Keratinocyte (primary cell): ENCODE results near the gene ACCS. TPM values are rescaled to one million over a fixed set of nuclear protein-coding genes. Genes with fewer than 3 reads are reported as not detected.

Source experiments
- DNase-seq: peaks from one replicate; pipeline ENCODE4 v3.0.0-alpha.2; 2011; ENCODE audit warnings: low read depth, missing footprints, low spot score
- FAIRE-seq: peaks from 2 replicates; lab custom pipeline; 2011; peaks lifted over from hg19 to GRCh38; lab: Jason Lieb, UNC
- H2AFZ ChIP-seq: 2 replicates; pipeline ENCODE4 v1.6.0; 2012; ENCODE audit warnings: low read length, control low read depth, inconsistent platforms; ENCODE audit not compliant: control insufficient read depth
- H3K27ac ChIP-seq: 2 replicates; pipeline ENCODE4 v1.5.1; 2011; ENCODE audit warnings: low read length; ENCODE audit not compliant: control insufficient read depth, insufficient read depth
- H3K27me3 ChIP-seq: 3 replicates; pipeline ENCODE4 v1.6.0; 2011; ENCODE audit warnings: low read length; ENCODE audit not compliant: control insufficient read depth, insufficient read depth; ENCODE audit errors: extremely low read depth
- H3K36me3 ChIP-seq, 2 experiments: 2 replicates in 1 of 2; 3 replicates in 1 of 2; pipeline ENCODE4 v1.5.1; 2011; ENCODE audit warnings: low read length in 2 of 2, mild to moderate bottlenecking in 1 of 2; ENCODE audit not compliant: control insufficient read depth in 2 of 2, insufficient read depth in 2 of 2; ENCODE audit errors: extremely low read depth in 1 of 2
- H3K4me1 ChIP-seq: 3 replicates; pipeline ENCODE4 v1.5.1; 2011; ENCODE audit warnings: low read length; ENCODE audit not compliant: control insufficient read depth, insufficient read depth; ENCODE audit errors: extremely low read depth
- H3K4me2 ChIP-seq: 3 replicates; pipeline ENCODE4 v1.6.0; 2011; ENCODE audit warnings: low read depth, low read length; ENCODE audit not compliant: control insufficient read depth, insufficient read depth; ENCODE audit errors: extremely low read depth
- H3K4me3 ChIP-seq, 3 experiments: fragments of 200-600 bp in 1 of 3; sonication (generic) in 1 of 3; 2 replicates in 2 of 3; 3 replicates in 1 of 3; pipeline ENCODE4 v1.5.1; 2011 to 2016; ENCODE audit warnings: low read length in 3 of 3, mild to moderate bottlenecking in 3 of 3, control low read depth in 2 of 3, inconsistent platforms in 1 of 3, low read depth in 1 of 3, mixed read lengths in 1 of 3, mixed run types in 1 of 3, moderate library complexity in 1 of 3; ENCODE audit not compliant: control insufficient read depth in 2 of 3, insufficient read depth in 2 of 3; ENCODE audit errors: extremely low read depth in 1 of 3
- H3K79me2 ChIP-seq: 2 replicates; pipeline ENCODE4 v1.6.0; 2012; ENCODE audit warnings: low read length; ENCODE audit not compliant: control insufficient read depth, insufficient read depth
- H3K9ac ChIP-seq: 3 replicates; pipeline ENCODE4 v1.6.0; 2011; ENCODE audit warnings: low read length; ENCODE audit not compliant: control insufficient read depth, insufficient read depth; ENCODE audit errors: extremely low read depth
- H3K9me1 ChIP-seq: 3 replicates; pipeline ENCODE4 v1.6.0; 2011; ENCODE audit warnings: low read length; ENCODE audit not compliant: control insufficient read depth, insufficient read depth; ENCODE audit errors: extremely low read depth
- H3K9me3 ChIP-seq: 2 replicates; pipeline ENCODE4 v1.5.1; 2012; ENCODE audit warnings: low read depth, low read length; ENCODE audit not compliant: control insufficient read depth
- H4K20me1 ChIP-seq: 3 replicates; pipeline ENCODE4 v1.6.0; 2011; ENCODE audit warnings: low read length; ENCODE audit not compliant: control insufficient read depth, insufficient read depth; ENCODE audit errors: extremely low read depth
- EZH2 ChIP-seq: IDR thresholded peaks from one replicate; pipeline ENCODE4 v1.6.1; 2012; ENCODE audit warnings: inconsistent platforms, mild to moderate bottlenecking, low read length, moderate library complexity
- dilution Hi-C: fragments of 300-500 bp; cut with MboI; formaldehyde crosslinking; loops from one replicate; pipeline ENCODE4 v1.7.0; 2020; ENCODE audit warnings: low sequenced_read_pairs; ENCODE audit not compliant: extremely low pct_ligation_motif_present
- polyA plus RNA-seq, 5 experiments: library from polyadenylated mRNA; depleted of rRNA in 3 of 5; stranded (reverse) in 3 of 5; stranded (forward) in 1 of 5; unstranded in 1 of 5; fragments of >200 nt; gene quantifications; 1 replicate in 1 of 5; 2 replicates in 3 of 5; 3 replicates in 1 of 5; pipeline versions ENCODE4 v1.2.1 to v1.2.3, GENCODE V29; 2011 to 2012; ENCODE audit warnings: missing spikeins in 2 of 5, low read depth in 1 of 5, low replicate concordance in 1 of 5
- TF ChIP-seq, protein P1 (sequence below), 3 experiments: IDR thresholded peaks in 1 of 3; conservative IDR thresholded peaks in 1 of 3; optimal IDR thresholded peaks in 1 of 3; 2 replicates in 2 of 3; 3 replicates in 1 of 3; pipeline versions ENCODE3 to v1.5.1; 2011; ENCODE audit warnings: low read length in 3 of 3, mild to moderate bottlenecking in 3 of 3, moderate library complexity in 2 of 3, control low read depth in 1 of 3, inconsistent platforms in 1 of 3; ENCODE audit not compliant: insufficient read depth in 2 of 3; ENCODE audit errors: extremely low read depth in 1 of 3

ACCS gene
- polyA plus RNA-seq, 1 donor (not counting 4 experiments of a cell fraction or from before 2014, with no cell fraction given), result 4.1 TPM

DNA sequence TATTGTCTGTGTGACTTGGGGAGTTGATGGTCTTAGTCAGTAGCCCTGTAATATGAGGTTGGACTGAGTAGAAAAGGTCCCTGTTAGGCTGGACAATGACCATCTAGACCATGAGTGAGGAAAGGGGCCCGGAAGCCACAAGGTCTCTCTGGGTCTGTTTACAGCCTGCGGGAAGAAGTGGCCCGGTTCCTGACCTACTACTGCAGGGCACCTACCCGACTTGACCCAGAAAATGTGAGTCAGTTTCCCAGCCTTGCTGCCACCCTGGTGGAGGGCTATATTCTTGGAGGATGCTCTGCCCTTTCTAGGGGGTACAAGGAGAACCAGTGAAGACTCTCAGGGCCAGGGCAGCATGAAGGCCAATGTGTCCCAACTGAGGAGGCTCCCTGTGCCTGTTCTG, 14.9 kb upstream of the ACCS start:
- Histone ChIP-seq H3K4me2 (no peak overlapping the region), H3K27me3 (peaks cover 4% of the 10 kb centered on the region), H3K27ac (no peak overlapping the region), H3K36me3 (no peaks in the 10 kb centered on the region), H4K20me1 (no peaks in the 10 kb centered on the region), H3K9me3 (no peaks in the 10 kb centered on the region), H3K4me1 (no peaks in the 10 kb centered on the region), H3K9ac (no peak overlapping the region), H3K79me2 (no peaks in the 10 kb centered on the region), H2AFZ (no peak overlapping the region), H3K4me3 (no peak overlapping the region), H3K9me1 (no peaks in the 10 kb centered on the region)
- TF ChIP-seq, protein P1, sequence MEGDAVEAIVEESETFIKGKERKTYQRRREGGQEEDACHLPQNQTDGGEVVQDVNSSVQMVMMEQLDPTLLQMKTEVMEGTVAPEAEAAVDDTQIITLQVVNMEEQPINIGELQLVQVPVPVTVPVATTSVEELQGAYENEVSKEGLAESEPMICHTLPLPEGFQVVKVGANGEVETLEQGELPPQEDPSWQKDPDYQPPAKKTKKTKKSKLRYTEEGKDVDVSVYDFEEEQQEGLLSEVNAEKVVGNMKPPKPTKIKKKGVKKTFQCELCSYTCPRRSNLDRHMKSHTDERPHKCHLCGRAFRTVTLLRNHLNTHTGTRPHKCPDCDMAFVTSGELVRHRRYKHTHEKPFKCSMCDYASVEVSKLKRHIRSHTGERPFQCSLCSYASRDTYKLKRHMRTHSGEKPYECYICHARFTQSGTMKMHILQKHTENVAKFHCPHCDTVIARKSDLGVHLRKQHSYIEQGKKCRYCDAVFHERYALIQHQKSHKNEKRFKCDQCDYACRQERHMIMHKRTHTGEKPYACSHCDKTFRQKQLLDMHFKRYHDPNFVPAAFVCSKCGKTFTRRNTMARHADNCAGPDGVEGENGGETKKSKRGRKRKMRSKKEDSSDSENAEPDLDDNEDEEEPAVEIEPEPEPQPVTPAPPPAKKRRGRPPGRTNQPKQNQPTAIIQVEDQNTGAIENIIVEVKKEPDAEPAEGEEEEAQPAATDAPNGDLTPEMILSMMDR (optimal IDR thresholded peaks at IDR 0.05 in 1 of 3, IDR thresholded peaks at IDR 0.05 in 1 of 3, conservative IDR thresholded peaks at IDR 0.05 in 1 of 3; ENCODE audit: extremely low read depth in 1 of 3, insufficient read depth in 2 of 3, low read length in 3 of 3), result no peak
- TF ChIP-seq EZH2, result no peak
- dilution Hi-C loops, result no loop called here
- FAIRE-seq (no peak), DNase-seq (no peak)

DNA sequence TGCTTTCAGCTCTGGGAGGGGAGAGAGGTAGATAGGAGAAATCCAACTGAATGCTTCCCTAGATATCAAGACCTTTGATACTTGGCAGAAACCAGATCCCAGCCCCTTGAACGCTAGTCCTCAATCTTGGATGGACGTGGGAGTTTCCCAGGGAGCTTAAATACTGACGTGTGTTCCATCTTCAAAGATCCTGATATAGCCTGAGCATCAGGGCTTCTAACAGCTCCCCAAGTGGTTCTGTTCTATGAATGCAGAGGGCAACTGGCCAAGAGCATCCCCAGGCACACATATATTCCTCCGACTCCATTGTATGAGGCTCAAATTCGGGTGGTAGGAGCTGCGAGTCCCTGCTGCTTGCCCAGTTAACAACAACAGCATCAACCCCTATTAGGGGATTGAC, 8.7 kb upstream of the ACCS start:
- H4K20me1 ChIP-seq, result no peaks in the 10 kb centered on the region
- TF ChIP-seq, protein P1 (optimal IDR thresholded peaks at IDR 0.05 in 1 of 3, IDR thresholded peaks at IDR 0.05 in 1 of 3, conservative IDR thresholded peaks at IDR 0.05 in 1 of 3; ENCODE audit: extremely low read depth in 1 of 3, insufficient read depth in 2 of 3, low read length in 3 of 3), result no peak
- TF ChIP-seq EZH2, result no peak
- H3K4me2 ChIP-seq, result no peak overlapping the region
- dilution Hi-C loops, result no loop called here
- H3K4me3 ChIP-seq, result no peak overlapping the region
- H3K9ac ChIP-seq, result no peak overlapping the region
- FAIRE-seq, result no peak
- no peaks in the 10 kb centered on the region for H3K9me3 ChIP-seq
- H3K36me3 ChIP-seq, result no peaks in the 10 kb centered on the region
- H3K9me1 ChIP-seq, result no peaks in the 10 kb centered on the region
- H3K27ac ChIP-seq, result no peak overlapping the region
- DNase-seq, result no peak
- no peaks in the 10 kb centered on the region for H3K79me2 ChIP-seq
- H3K4me1 ChIP-seq, result no peaks in the 10 kb centered on the region
- no peak overlapping the region for H2AFZ ChIP-seq
- peaks cover 4% of the 10 kb centered on the region for H3K27me3 ChIP-seq
